Measurements from ENCODE around the gene KLF7. TPM values are rescaled to one million over a fixed set of nuclear protein-coding genes. Genes with fewer than 3 reads are reported as not detected.
A peak's percentile ranks its signal among the peaks of the same experiment; 100 is the strongest.

The KLF7 gene
- total and polyA plus RNA-seq, 2 donors (not counting 3 experiments of a cell fraction or from before 2014, with no cell fraction given) = 32.8 to 42.9 TPM

DNA sequence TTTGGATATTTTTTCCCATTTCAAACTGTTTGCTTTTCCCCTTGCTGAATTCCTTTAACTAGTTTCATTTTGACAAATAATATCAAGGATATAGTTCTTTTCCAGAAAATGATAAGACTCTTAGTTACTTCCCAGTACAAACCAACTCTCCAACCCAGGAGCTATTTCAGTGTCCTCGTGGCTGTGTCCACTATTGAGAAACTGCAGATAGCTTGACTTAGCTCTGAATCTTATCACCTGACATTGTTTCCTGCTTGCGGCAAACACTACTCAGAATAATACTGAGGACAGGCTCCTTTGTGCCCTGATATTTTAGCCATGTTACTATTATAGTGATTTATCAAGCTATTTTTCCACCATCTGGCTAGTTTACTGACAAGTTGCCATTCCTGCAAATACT lies 74.6 kb downstream of the KLF7 start:
- CTCF ChIA-PET = interaction anchor here (0.8 to 1.2 kb wide), 4 partner anchors 9 to 382 kb away, joined by 3 to 6 read pairs (median 4); no protein-coding TSS in a partner anchor
- peak; percentile 40 for FAIRE-seq
- Histone ChIP-seq H3K9ac (replicated peaks; ENCODE audit: extremely low read depth, insufficient read depth, low read length) (no peak overlapping the region), H3K9me3 (replicated peaks; ENCODE audit: control insufficient read depth, insufficient read depth, low read length) (no peaks in the 10 kb centered on the region), H3K36me3 (ENCODE audit: control insufficient read depth in 2 of 2, extremely low read depth in 1 of 2, insufficient read depth in 2 of 2, low read length in 2 of 2) (peaks cover 5 to 8% of the 10 kb centered on the region in 2 experiments), H3K9me1 (replicated peaks; ENCODE audit: control insufficient read depth, extremely low read depth, insufficient read depth, low read length) (no peaks in the 10 kb centered on the region), H3K4me1 (ENCODE audit: control insufficient read depth, extremely low read depth, insufficient read depth, low read length) (peaks cover 17% of the 10 kb centered on the region), H3K4me3 (replicated peaks in 1 of 3; ENCODE audit: insufficient read depth in 1 of 3, low read depth in 1 of 3, low read length in 3 of 3) (no peak overlapping the region), H2AFZ (ENCODE audit: low read depth, low read length) (no peak overlapping the region), H4K20me1 (replicated peaks; ENCODE audit: control insufficient read depth, extremely low read depth, insufficient read depth, low read length) (no peaks in the 10 kb centered on the region), H3K27ac (ENCODE audit: insufficient read depth, low read depth, low read length) (no peak overlapping the region), H3K27me3 (ENCODE audit: control insufficient read depth in 2 of 2, insufficient read depth in 2 of 2, low read length in 2 of 2) (no peaks in the 10 kb centered on the region), H3K4me2 (ENCODE audit: insufficient read depth, low read length) (peak overlapping the region; percentile 23), H3K79me2 (ENCODE audit: control insufficient read depth, insufficient read depth, low read length) (peaks cover 80% of the 10 kb centered on the region)
- intact Hi-C loops (cut with micrococcal nuclease) = loop anchor here (10.0 kb wide), 1 partner anchor 396 kb away; no protein-coding TSS in a partner anchor
- TF ChIP-seq POLR2AphosphoS5 (IDR thresholded peaks at IDR 0.05; ENCODE audit: insufficient read depth, low read depth, low read length) (no peak), GATA2 (IDR thresholded peaks at IDR 0.05; ENCODE audit: insufficient read depth, insufficient read length, low read depth, low read length) (peak; percentile 2), FOS (IDR thresholded peaks at IDR 0.05; ENCODE audit: borderline replicate concordance, insufficient read depth, low read length) (no peak)
- dilution Hi-C loops (cut with MboI; ENCODE audit: extremely low pct_ligation_motif_present, low sequenced_read_pairs) = no loop called here
- POLR2A ChIA-PET = interaction anchor here (0.5 kb wide), 1 partner anchor 136 kb away, joined by 6 read pairs; no protein-coding TSS in a partner anchor
- DNase-seq (ENCODE audit: low read depth, low spot score) = peak; percentile 33
- BruUV-seq (replicated peaks) = no TSS peak

DNA sequence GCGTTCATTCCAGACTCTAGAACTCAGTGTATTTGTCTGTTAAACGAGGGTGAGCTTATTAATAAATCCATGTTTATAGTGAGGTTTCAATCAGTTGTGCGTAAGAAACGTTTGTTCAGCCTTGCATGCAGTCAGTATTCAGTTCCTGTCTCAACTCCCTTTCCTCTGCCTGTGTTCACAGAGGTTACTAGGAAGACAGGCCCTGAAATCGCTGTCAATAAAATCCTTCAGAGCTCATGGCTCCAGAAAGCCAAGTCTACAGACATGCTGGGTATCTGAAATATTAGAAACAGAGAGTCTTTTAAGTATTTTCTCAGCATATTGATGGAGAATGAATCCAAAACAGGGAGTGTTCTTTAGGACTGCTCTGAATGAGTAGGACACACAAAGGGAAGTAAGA lies 75.4 kb downstream of the KLF7 start:
- ChIA-PET CTCF (interaction anchor here (1.7 kb wide), 1 partner anchor 13 kb away, joined by 3 read pairs; no protein-coding TSS in a partner anchor), POLR2A (no interaction called here)
- H3K27ac ChIP-seq (ENCODE audit: insufficient read depth, low read depth, low read length) = no peak overlapping the region
- no peaks in the 10 kb centered on the region for H3K9me1 ChIP-seq (replicated peaks; ENCODE audit: control insufficient read depth, extremely low read depth, insufficient read depth, low read length)
- peaks cover 81% of the 10 kb centered on the region for H3K79me2 ChIP-seq (ENCODE audit: control insufficient read depth, insufficient read depth, low read length)
- intact Hi-C loops (cut with micrococcal nuclease) (loop anchor here (10.0 kb wide), 1 partner anchor 396 kb away; no protein-coding TSS in a partner anchor), dilution Hi-C loops (cut with MboI; ENCODE audit: extremely low pct_ligation_motif_present, low sequenced_read_pairs) (no loop called here)
- H4K20me1 ChIP-seq (replicated peaks; ENCODE audit: control insufficient read depth, extremely low read depth, insufficient read depth, low read length) = no peaks in the 10 kb centered on the region
- H3K9me3 ChIP-seq (replicated peaks; ENCODE audit: control insufficient read depth, insufficient read depth, low read length) = no peaks in the 10 kb centered on the region
- H3K36me3 ChIP-seq (ENCODE audit: control insufficient read depth in 2 of 2, extremely low read depth in 1 of 2, insufficient read depth in 2 of 2, low read length in 2 of 2) = peaks cover 7 to 8% of the 10 kb centered on the region in 2 experiments
- DNase-seq (ENCODE audit: low read depth, low spot score) (no peak), FAIRE-seq (no peak)
- peaks cover 17% of the 10 kb centered on the region for H3K4me1 ChIP-seq (ENCODE audit: control insufficient read depth, extremely low read depth, insufficient read depth, low read length)
- H3K27me3 ChIP-seq (ENCODE audit: control insufficient read depth in 2 of 2, insufficient read depth in 2 of 2, low read length in 2 of 2) = no peaks in the 10 kb centered on the region
- no peak overlapping the region for H3K4me2 ChIP-seq (ENCODE audit: insufficient read depth, low read length)
- no TSS peak for BruUV-seq (replicated peaks)
- H3K9ac ChIP-seq (replicated peaks; ENCODE audit: extremely low read depth, insufficient read depth, low read length) = no peak overlapping the region
- no peak overlapping the region for H2AFZ ChIP-seq (ENCODE audit: low read depth, low read length)
- TF ChIP-seq GATA2 (IDR thresholded peaks at IDR 0.05; ENCODE audit: insufficient read depth, insufficient read length, low read depth, low read length) = no peak
- no peak for TF ChIP-seq JUN (IDR thresholded peaks at IDR 0.05; ENCODE audit: borderline replicate concordance, insufficient read depth, insufficient read length, low read depth)
- no peak for TF ChIP-seq POLR2A (IDR thresholded peaks at IDR 0.05; ENCODE audit: low read depth, low read length)
- no peak for TF ChIP-seq POLR2AphosphoS5 (IDR thresholded peaks at IDR 0.05; ENCODE audit: insufficient read depth, low read depth, low read length)
- TF ChIP-seq, protein P1, sequence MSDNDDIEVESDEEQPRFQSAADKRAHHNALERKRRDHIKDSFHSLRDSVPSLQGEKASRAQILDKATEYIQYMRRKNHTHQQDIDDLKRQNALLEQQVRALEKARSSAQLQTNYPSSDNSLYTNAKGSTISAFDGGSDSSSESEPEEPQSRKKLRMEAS (IDR thresholded peaks at IDR 0.05; ENCODE audit: insufficient read depth, insufficient read length) = no peak
- no peak for TF ChIP-seq EZH2 (IDR thresholded peaks at IDR 0.05; ENCODE audit: borderline replicate concordance, low read depth, low read length, severe bottlenecking)
- TF ChIP-seq, protein P2, sequence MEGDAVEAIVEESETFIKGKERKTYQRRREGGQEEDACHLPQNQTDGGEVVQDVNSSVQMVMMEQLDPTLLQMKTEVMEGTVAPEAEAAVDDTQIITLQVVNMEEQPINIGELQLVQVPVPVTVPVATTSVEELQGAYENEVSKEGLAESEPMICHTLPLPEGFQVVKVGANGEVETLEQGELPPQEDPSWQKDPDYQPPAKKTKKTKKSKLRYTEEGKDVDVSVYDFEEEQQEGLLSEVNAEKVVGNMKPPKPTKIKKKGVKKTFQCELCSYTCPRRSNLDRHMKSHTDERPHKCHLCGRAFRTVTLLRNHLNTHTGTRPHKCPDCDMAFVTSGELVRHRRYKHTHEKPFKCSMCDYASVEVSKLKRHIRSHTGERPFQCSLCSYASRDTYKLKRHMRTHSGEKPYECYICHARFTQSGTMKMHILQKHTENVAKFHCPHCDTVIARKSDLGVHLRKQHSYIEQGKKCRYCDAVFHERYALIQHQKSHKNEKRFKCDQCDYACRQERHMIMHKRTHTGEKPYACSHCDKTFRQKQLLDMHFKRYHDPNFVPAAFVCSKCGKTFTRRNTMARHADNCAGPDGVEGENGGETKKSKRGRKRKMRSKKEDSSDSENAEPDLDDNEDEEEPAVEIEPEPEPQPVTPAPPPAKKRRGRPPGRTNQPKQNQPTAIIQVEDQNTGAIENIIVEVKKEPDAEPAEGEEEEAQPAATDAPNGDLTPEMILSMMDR (IDR thresholded peaks at IDR 0.05; ENCODE audit: extremely low read depth in 1 of 2, insufficient read depth in 1 of 2, low read depth in 1 of 2, low read length in 2 of 2) = no peak
- TF ChIP-seq FOS (IDR thresholded peaks at IDR 0.05; ENCODE audit: borderline replicate concordance, insufficient read depth, low read length) = no peak
- TF ChIP-seq MYC (IDR thresholded peaks at IDR 0.05; ENCODE audit: low read depth, low read length) = no peak
- H3K4me3 ChIP-seq (replicated peaks in 1 of 3; ENCODE audit: insufficient read depth in 1 of 3, low read depth in 1 of 3, low read length in 3 of 3) = no peak overlapping the region
